HEK293T (cell line): ENCODE measurements around the gene PTPN1.

Source experiments
- ARNT ChIP-seq: fragments of 450-650 bp; IDR thresholded peaks from 2 replicates; pipeline ENCODE4 v1.6.1; 2017; ENCODE audit warnings: mild to moderate bottlenecking
- BHLHE40 ChIP-seq: fragments of 450-650 bp; IDR thresholded peaks from 2 replicates; pipeline ENCODE4 v1.6.1; 2016; ENCODE audit warnings: mild to moderate bottlenecking, moderate library complexity, borderline replicate concordance
- CTBP1 ChIP-seq: fragments of 450-650 bp; IDR thresholded peaks from 2 replicates; pipeline ENCODE4 v1.6.1; 2016; ENCODE audit warnings: borderline replicate concordance
- ELF4 ChIP-seq: fragments of 450-650 bp; IDR thresholded peaks from 2 replicates; pipeline ENCODE4 v1.6.1; 2017; ENCODE audit warnings: antibody characterized with exemption
- FOXK2 ChIP-seq: fragments of 450-650 bp; IDR thresholded peaks from 2 replicates; pipeline ENCODE4 v1.6.1; 2016; ENCODE audit warnings: mild to moderate bottlenecking
- HDGF ChIP-seq: fragments of 450-650 bp; IDR thresholded peaks from 2 replicates; pipeline ENCODE4 v1.6.1; 2017; ENCODE audit warnings: antibody characterized with exemption, borderline replicate concordance
- NFRKB ChIP-seq: fragments of 450-650 bp; IDR thresholded peaks from 2 replicates; pipeline ENCODE4 v1.6.1; 2016; ENCODE audit warnings: mild to moderate bottlenecking, moderate library complexity
- SP1 ChIP-seq: fragments of 450-650 bp; IDR thresholded peaks from 2 replicates; pipeline ENCODE4 v1.6.1; 2017
- TARDBP ChIP-seq: fragments of 450-650 bp; IDR thresholded peaks from 2 replicates; pipeline ENCODE4 v1.6.1; 2016
- TF ChIP-seq, protein P1 (sequence below): fragments of 450-650 bp; IDR thresholded peaks from 2 replicates; pipeline ENCODE4 v1.6.1; 2016

GRCh38 chr20:50517817-50518154, 7.6 kb downstream of the PTPN1 start:
- TF ChIP-seq NFRKB = no peak
- TF ChIP-seq TARDBP = no peak
- TF ChIP-seq SP1 = no peak
- TF ChIP-seq, protein P1, sequence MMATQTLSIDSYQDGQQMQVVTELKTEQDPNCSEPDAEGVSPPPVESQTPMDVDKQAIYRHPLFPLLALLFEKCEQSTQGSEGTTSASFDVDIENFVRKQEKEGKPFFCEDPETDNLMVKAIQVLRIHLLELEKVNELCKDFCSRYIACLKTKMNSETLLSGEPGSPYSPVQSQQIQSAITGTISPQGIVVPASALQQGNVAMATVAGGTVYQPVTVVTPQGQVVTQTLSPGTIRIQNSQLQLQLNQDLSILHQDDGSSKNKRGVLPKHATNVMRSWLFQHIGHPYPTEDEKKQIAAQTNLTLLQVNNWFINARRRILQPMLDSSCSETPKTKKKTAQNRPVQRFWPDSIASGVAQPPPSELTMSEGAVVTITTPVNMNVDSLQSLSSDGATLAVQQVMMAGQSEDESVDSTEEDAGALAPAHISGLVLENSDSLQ = no peak
- TF ChIP-seq HDGF = no peak
- TF ChIP-seq BHLHE40 = no peak
- TF ChIP-seq ELF4 = no peak
- no peak for TF ChIP-seq CTBP1
- no peak for TF ChIP-seq ARNT
- no peak for TF ChIP-seq FOXK2
